Fibroblast of skin of left biceps (primary cell): ENCODE measurements around the gene LMNB1.
A peak's percentile ranks its signal among the peaks of the same experiment; 100 is the strongest.

ENCODE experiments used
- DNase-seq, 2 experiments: peaks; one replicate each; pipeline ENCODE4 v3.0.0-alpha.2; 2013; ENCODE audit warnings: low read depth in 2 of 2

Gene LMNB1

DNA sequence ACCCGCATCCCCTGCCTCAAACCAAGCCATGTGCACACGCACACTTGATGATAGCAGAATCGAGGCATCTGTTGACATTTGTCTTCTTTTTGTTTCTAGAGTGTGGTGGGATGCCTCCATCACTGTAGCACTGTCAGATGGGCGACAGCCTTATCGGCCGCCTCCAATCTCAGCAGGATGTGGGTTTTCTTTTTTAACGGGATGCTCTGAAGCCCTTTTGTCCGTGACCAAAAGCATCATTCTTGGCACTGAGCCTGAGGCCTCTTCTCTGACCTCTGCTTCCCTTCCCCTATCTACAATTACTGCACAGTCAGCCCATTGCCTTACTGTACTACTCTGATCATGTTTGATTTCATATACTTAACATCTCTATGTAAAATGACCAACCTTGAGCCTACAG is 78.3 kb downstream of the LMNB1 start:
- DNase-seq, result no peak

DNA sequence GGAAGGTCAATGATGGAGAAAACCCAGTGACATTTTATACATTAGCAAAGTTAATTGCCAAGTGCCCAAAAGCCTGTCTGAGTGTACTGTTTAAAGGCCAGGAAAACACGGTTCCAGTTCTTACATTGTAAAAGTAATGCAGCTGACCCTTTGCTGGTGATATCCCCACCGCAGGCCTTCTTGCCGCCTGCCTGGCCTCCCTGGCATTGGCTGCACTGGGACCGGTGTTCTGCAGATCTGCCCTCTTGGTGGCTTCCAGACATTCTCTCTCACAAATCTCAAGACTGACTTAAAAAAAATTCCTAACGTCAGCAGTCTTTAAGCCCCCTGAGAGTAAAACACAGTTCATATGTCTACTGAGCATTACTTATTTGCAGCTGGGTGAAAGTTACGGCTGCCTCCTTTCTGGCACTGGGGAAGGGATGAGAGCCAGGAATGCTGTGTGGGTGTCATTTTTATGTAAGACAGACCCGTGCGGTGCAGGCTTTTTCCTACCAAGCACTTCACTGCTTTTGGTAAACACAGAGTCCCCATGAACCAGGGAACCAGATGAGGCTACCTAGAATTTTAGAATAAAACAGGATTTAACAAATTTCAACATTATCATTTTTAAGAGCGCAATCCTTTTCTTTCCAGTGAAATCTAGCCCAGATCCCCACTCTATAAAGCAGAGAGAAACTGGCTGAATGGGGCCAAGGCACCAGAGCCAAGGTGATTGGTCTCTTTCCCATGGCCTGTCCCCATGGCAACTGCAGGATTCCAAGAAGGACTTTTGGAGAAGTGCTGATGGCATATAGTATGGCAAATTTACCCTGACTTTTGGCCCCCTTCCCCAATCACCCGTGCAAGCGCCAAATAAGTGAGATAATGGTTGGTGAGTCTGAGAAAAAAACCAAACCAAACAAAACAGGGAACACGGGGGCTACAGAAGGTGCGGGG is 80.8 kb downstream of the LMNB1 start:
- DNase-seq, result peak in 1 of 2 experiments; percentile 36

DNA sequence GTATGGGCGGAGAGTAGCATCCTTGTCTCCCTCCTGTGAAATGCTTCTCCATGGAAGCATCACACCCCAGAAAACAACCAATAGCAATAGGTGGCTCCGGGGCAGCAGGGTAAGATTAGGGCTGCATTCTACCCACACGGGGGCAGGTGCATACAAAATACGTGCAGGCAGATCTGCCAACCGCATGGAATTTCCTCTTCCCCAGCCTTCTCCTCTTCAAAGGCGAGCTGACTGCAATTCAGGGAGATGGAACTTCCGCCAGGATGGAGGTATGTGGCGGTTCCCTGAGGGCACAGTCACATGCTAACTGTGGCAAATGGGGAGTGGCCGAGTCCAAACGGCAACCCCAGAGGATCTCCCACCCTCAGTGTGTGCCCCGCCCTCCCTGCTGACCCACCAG is 81.5 kb downstream of the LMNB1 start:
- DNase-seq, result no peak

DNA sequence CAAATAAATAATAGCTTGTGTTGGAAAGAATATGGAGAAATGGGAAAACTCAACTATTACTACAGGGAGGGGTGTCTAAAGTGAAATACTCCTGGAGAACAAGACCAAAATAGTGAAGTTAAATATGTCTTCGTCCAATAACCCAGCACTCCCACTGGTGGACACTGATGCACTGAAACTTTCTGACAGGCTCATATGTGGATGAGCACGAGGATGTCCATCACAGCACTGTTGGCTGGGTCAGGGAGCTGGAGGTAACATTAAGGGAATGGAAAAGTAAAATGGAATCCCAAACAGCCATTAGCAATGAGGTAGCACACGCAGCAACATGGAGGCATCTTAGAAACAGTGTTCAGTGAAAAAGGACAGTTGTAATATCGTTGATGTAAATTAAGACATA is 86.5 kb downstream of the LMNB1 start:
- DNase-seq, result no peak

DNA sequence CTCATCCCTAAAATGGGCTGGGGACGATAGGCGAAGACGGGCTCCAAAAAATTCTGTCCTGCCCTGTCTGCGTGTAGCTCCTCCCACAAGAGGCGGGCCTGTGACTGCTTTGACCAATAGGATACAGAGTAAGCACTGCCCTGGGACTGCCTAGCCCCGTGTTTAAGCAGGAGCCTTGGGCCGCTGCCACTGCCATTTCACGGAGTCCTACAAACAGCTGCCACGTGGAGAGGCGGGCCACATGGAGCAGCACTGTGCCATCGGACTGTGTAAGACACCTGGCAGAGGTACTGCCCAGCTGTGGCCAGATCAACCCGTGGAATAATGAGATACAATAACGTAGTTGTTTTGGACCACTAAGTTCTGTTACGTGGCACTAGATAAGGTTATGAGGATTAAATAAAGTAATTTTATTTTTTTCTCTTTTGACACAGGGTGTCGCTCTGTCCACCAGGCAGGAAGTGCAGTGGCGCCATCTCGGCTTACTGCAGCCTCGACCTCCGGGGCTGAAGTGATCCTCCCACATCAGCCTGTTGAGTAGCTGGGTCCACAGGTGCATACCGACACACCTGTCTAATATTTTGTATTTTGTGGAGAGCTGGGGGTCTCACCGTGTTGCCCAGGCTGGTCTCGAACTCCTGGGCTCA is 87.2 kb downstream of the LMNB1 start:
- DNase-seq, result no peak

DNA sequence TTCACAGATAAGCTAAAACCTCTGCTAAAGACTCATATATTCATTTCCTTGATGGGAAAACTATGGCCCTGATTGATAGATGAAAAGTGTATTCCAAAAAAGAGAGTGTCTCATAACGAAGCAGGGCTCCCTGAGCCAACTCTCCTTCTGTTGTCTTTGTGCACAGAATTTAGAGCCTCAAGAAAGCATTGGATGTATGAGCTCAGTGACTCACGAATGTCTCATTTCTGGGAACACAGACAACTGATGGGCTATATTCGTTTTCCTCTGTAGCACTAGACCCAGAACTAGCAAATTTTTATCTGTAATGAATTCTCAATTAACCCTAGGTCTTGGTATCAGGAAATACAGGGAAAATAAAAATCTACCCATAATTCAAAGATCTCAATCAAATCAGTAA is 88.4 kb downstream of the LMNB1 start:
- DNase-seq, result peak; percentile 53 to 61

DNA sequence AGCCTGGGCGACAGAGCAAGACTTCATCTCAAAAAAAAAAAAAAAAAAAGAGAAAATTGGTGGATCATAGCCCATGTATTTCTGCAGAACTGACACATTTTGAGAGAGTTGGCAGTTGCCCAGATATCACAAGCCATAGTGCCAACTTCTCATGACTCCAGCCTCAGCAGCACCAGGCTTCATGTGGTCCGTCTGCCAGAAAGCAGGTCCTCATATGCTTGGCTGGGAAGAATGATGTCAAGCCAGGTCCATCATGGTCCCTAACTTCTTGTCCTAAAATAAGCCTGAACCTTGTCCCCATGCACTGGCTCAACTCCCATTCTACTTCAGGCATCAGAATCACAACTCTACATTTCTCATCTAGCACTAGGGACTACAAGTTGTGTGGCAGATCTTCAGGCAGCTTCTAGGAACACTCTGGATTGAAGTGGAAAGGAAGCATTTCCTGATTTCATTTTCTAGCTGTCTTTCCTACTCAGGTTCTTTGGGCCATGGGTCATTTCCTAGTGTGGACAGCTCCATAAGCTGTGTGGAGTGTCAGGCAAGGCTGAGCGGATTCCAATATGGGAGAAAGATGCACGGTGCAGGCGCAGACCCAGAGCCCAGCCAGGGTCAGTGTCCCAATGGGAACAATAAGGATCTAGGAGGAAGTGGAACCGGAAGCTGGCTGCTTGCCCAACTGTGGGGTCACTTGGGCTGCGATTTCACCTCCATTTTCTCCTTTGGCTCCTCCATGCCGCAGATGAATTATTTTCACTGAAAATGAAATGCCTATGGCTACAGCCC is 90.1 kb downstream of the LMNB1 start:
- DNase-seq, result no peak

DNA sequence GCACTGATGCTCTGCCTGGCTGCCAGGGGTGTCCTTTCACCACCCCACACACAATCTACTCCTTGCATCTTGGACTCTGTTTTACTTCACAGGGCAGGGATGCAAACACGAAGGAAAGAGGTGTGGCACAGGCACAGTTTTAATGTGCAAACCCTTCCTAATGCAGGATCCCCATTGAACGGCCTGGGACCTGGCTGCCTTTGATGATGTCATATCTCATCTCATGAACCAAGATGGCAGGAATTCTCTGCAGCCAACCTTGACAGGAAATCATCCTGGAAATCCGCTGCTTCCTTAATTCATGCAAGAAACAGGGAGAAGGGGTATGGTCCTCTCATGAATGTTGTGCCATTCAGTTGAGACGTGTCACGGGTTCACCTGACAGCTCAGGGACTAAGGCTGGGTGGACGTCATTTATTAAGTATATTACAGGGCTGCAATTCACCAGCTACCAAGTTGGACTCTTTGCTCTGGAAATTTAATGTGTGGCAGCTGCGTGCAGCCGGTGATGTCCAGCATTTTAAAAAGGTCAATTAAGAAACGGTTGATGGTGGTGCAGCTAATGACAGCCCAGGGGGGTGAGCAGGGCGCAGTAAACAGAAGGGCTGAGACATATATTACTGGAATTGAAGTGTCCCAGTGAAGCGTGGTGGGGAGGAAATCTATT is 91.5 kb downstream of the LMNB1 start:
- no peak for DNase-seq

DNA sequence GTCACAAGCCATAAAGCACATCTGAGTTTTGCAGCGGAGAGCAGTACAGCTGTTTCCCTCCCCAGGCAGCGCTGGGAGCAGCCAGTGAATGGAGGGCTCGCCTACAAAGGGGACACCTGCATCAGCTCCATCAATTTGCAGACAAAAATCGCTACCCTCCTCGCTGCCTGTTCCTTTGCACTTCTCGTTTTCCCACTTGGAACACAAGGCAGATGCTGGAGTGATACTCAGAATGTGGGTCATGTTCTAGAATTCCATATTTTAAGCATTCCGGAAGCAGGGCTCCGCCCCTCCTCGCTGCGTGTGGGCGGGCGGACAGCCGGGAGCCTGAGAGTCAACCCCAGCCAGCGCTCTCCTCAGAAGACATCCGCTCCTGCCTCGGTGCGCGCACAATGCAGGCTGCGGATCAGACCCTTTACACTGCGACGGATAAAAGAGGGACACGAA is 92.1 kb downstream of the LMNB1 start:
- no peak for DNase-seq

DNA sequence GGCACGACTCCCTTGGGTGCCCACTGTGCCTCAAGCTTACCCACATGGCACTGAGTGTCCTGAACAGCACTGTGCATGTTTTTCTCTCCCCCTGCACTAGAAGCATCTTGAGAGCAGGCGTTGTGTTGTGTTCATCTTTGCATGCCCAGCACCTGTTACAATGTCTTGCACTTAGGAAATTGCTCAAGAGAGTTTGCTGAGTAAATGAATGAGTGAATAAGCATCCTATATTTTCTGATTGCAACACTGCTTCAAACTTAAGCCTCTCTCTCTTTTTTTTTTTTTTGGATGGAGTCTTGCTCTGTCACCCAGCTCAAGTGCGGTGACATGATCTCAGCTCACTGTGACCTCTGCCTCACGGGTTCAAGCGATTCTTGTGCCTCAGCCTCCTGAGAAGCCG is 94.5 kb downstream of the LMNB1 start:
- DNase-seq, result no peak

DNA sequence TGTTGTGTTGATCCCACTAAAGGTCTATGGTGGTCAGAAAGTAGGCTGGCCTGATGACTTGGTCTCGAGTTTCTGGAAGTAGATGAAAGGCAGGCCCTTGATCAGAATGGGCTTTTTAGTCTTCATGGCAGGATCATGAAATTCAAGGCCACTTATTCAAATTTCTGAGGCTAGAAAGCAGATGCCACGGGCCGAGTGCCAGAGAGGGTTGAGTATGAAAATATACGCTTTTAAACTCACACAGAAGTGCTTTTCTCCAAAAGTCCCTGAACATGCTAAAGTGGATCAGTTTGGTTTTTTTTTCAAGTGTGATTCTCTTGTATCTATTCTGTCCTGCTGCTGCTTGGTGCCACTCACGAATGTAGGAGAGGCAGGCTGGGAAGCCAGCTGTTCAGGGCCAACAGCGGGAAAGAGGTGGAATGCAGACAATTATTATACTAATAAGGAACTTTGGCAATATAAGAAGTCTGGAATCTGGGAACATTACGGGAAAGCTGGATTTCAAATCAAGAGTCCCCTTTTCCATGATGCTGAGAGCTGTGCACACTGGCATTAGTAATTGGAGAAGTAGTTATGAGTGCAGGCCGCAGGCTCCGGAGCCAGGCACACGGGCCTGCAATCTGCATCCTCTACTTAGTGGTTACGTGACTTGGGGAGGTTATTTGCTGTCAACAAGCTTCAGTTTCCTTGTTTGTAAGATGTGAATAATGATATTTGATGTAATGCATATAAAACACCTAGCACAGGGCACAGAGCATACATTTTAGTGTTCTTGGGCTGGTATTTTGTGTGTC is 95.8 kb downstream of the LMNB1 start:
- DNase-seq, result no peak

DNA sequence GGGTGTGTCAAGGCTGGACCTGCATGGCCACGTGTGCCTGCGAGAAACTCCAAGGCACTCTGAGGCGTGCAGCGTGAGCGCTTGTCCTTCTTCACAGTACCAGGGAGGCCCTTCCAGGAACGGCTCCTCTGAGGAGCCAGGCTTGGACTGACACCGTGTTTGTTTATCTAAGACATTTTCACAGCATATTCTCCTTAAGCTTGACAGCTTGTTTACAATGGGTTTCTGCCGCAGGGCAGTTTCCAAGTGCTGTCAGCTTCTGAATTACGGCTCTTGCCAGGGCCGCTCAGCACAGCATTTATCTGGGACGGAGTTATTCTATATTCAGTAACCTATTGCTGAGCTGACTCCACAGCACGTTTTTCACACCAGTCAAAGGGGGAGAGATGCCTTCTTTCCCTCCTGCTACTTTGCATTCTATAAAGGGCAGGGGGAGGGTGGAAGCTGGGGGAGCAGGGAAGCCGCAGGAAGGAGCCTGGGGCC is 98.4 kb downstream of the LMNB1 start:
- no peak for DNase-seq

DNA sequence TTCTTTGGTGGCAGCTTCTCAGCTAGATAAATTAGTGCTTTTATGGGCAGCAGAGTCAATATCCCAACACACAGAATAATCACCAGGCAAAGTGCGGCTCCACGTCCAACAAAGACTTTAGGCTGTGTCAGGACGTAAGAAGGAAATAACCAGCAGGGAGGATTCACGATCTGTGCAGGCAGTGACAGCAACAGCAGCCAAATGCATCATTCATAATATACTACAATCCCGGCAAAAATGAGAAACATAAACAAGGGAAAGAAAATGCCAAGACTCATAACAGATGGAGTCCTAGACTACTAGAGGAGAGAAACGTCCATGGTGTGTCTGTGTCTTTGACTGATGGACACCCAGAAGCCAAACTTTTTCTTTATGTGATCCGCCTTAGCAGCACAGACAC is 100.7 kb downstream of the LMNB1 start:
- DNase-seq, result no peak

DNA sequence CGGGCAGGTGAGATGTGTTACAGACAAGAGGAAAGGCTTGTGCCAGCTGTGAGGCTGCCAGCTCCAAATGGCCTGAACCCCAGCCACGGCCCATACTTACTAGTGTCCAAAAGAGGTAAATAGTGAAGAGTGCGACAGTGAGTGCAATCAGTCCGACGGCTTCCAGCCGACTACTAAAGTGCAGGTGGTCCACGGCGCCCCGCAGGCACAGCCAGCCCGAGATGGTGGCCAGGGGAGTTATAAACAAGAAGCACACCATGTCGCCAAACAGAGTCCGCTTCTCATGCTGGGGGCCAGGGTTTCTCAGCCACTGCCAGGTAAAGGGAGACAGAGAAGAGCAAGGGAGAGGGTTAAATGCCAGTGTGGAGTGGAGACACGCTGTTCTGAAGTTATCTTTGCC is 101.1 kb downstream of the LMNB1 start:
- DNase-seq, result no peak

DNA sequence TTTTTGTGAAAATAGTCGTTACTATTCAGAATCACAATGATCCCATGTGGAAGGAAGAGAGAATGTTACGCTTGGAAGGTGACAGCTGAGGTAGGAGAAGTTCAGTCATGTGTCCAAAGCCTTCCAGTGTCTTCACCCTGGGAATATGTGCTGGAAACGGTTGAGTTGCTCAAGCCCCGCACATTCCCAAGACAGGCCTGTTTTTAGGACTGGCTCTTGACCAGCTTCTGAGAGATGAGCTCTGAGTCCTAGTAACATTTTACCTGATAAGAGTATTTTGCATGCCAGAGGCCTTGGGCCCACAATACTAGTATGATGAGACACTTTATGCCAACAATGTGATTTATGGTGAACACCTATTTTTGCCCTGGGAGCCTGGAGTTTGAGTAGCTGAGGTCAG is 101.7 kb downstream of the LMNB1 start:
- no peak for DNase-seq

DNA sequence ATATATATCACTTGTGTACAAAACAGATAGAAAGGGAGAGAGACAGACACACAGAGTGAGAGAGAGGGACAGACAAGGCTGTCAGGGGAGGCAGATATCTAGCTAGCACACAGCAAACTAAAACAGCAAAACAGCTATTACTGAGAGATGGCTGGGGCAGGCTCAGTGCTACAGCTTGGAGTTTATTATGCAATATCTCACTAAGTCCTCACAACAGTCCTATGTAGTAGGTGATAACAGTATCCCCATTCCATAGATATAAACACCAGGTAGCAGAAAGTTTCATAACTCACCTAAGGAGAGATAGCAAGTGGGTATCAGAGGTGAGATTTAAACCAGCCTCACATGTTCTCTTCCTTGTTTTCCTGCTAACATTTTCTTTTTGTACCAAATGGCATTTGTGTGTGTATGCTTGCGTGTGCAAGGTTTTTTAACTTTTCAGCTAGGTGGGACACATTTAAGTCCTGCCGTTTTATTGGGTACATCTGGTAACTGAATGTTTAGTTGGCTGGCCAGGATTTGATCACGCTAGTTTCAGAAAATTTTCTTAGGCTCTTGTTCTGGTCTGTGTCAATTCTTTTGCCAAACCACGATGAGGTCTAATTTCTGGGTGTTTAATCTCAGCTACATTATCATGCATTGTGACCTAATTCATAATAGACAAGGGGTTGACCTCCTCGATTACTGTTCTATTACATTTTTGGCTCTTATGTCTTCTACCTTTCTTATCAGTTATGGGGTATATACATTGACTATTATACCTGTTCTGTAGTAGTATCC is 105.1 kb downstream of the LMNB1 start:
- no peak for DNase-seq

DNA sequence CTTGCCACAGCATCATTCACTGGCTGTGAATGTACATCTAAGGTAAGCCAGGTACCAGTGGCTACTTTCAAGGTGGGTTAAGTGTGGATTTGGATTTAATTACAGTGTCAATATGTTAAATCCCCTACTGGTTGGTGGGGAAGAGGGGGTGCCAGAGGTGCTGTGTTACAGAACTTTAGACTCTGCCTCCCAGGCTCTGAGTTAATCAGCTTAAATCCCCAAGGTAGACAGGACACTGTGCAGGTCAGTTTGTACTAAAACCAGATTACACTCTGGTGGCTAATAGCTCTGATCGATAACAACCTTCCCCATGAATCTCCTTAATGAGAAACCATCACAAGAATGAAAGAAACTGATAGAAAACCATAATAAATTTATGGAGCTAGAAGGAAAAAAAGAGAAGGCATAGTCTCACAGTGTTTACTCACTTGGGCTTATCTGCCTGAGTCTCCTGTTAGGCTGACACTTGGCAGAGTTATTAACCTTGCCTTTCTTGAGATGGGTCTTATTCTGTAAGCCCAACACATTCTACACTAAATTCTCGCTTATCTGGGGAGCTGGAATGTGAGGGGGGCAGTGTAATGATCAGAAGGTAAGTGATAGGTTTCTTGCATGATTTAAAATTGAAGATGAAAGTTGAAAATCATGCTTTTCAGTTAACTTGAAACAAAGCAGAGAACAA is 106.8 kb downstream of the LMNB1 start:
- no peak for DNase-seq

DNA sequence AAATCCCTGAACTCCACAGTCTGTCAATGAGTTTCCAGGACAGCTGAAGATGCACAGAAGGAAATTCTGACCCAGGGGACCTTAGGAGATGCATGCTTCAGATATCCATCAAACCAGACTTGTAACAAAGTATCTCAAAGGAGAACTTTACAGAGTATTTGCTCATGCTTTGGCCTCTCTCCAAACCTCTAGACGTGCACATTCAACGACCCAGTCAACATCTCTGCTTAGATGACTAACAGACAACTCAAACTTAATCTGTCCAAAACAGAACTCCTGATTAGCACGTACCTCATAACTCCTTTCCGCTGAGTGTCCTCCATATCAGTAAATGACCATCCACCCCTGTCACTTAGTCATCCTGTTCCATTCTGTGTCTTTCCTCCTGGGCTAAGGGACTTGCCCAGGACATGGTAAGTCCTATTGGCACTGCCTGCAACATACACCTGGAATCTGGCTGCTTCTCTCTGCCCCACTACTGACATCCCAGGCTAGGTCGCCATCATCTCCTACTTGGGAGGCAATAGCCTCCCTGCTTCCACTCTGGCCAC is 107.4 kb downstream of the LMNB1 start:
- DNase-seq, result peak; percentile 81
